IPS-15b (cell line): ENCODE data around the gene NCBP3.
A peak's percentile ranks its signal among the peaks of the same experiment; 100 is the strongest.

Experiments
- H3K27me3 ChIP-seq: one replicate; pipeline ENCODE4 v1.6.1; 2013; ENCODE audit warnings: low read length; ENCODE audit not compliant: control insufficient read depth, insufficient read depth
- H3K36me3 ChIP-seq: one replicate; pipeline ENCODE4 v1.6.1; 2013; ENCODE audit warnings: low read length; ENCODE audit not compliant: control insufficient read depth, insufficient read depth
- H3K4me1 ChIP-seq: one replicate; pipeline ENCODE4 v1.6.1; 2013; ENCODE audit warnings: mild to moderate bottlenecking, low read length; ENCODE audit not compliant: control insufficient read depth, insufficient read depth
- H3K4me3 ChIP-seq: one replicate; pipeline ENCODE4 v1.5.1; 2013; ENCODE audit warnings: low read depth, low read length
- H3K9ac ChIP-seq: one replicate; pipeline ENCODE4 v1.6.1; 2013; ENCODE audit warnings: low read depth, mild to moderate bottlenecking, low read length
- H3K9me3 ChIP-seq: one replicate; pipeline ENCODE4 v1.6.1; 2013; ENCODE audit warnings: mild to moderate bottlenecking, low read length; ENCODE audit not compliant: control insufficient read depth, insufficient read depth

The NCBP3 gene

GRCh38 chr17:3845621-3846436 is at the start of gene NCBP3:
TSS of gene NCBP3 (minus strand) at chr17:3846246. CDS start at chr17:3846223, 23 bp downstream.
- Histone ChIP-seq H3K4me1 (peaks cover 7% of the 10 kb centered on the region), H3K9ac (peak within 1 kb of the TSS; percentile 89), H3K27me3 (no peaks in the 10 kb centered on the region), H3K4me3 (peak within 1 kb of the TSS; percentile 82), H3K9me3 (no peaks in the 10 kb centered on the region), H3K36me3 (peaks cover 15% of the 10 kb centered on the region)

GRCh38 chr17:3895354-3895753 is 49.3 kb upstream of the NCBP3 start:
- no peak overlapping the region for H3K9ac ChIP-seq
- no peaks in the 10 kb centered on the region for H3K9me3 ChIP-seq
- peaks cover 2% of the 10 kb centered on the region for H3K27me3 ChIP-seq
- H3K4me1 ChIP-seq = peaks cover 17% of the 10 kb centered on the region
- no peak overlapping the region for H3K4me3 ChIP-seq
- H3K36me3 ChIP-seq = no peaks in the 10 kb centered on the region

- H3K9me3 ChIP-seq = no peaks in the 10 kb centered on the region
- H3K9ac ChIP-seq = no peak overlapping the region
- H3K27me3 ChIP-seq = peaks cover 2% of the 10 kb centered on the region
- H3K4me1 ChIP-seq = peaks cover 20% of the 10 kb centered on the region
- no peak overlapping the region for H3K4me3 ChIP-seq
- no peaks in the 10 kb centered on the region for H3K36me3 ChIP-seq
Observed at GRCh38 chr17:3894911-3895343, 48.9 kb upstream of the NCBP3 start.

- Histone ChIP-seq H3K27me3 (peaks cover 2% of the 10 kb centered on the region), H3K4me1 (peaks cover 20% of the 10 kb centered on the region), H3K9me3 (no peaks in the 10 kb centered on the region), H3K9ac (no peak overlapping the region), H3K4me3 (no peak overlapping the region), H3K36me3 (no peaks in the 10 kb centered on the region)
Observed at GRCh38 chr17:3894188-3894587, 48.1 kb upstream of the NCBP3 start.

GRCh38 chr17:3893720-3894116 is 47.7 kb upstream of the NCBP3 start:
- peaks cover 20% of the 10 kb centered on the region for H3K4me1 ChIP-seq
- H3K4me3 ChIP-seq = peak overlapping the region; percentile 53
- peak overlapping the region; percentile 24 for H3K9ac ChIP-seq
- no peaks in the 10 kb centered on the region for H3K9me3 ChIP-seq
- no peaks in the 10 kb centered on the region for H3K36me3 ChIP-seq
- peaks cover 2% of the 10 kb centered on the region for H3K27me3 ChIP-seq

GRCh38 chr17:3893003-3893719 is 47.1 kb upstream of the NCBP3 start, which contains the start of gene CAMKK1:
TSS of gene CAMKK1 (minus strand) at chr17:3893053. CDS start at chr17:3885687, 7,366 bp downstream.
- peak within 1 kb of the TSS; percentile 62 for H3K4me3 ChIP-seq
- no peaks in the 10 kb centered on the region for H3K9me3 ChIP-seq
- peaks cover 22% of the 10 kb centered on the region for H3K4me1 ChIP-seq
- H3K27me3 ChIP-seq = peaks cover 2% of the 10 kb centered on the region
- no peaks in the 10 kb centered on the region for H3K36me3 ChIP-seq
- H3K9ac ChIP-seq = peak within 1 kb of the TSS; percentile 24

- Histone ChIP-seq H3K4me3 (peak overlapping the region; percentile 62), H3K9me3 (no peaks in the 10 kb centered on the region), H3K9ac (no peak overlapping the region), H3K4me1 (peaks cover 22% of the 10 kb centered on the region), H3K27me3 (peaks cover 2% of the 10 kb centered on the region), H3K36me3 (no peaks in the 10 kb centered on the region)
Observed at GRCh38 chr17:3892095-3892998, 46.3 kb upstream of the NCBP3 start.

- no peaks in the 10 kb centered on the region for H3K9me3 ChIP-seq
- peaks cover 2% of the 10 kb centered on the region for H3K27me3 ChIP-seq
- no peak overlapping the region for H3K9ac ChIP-seq
- H3K4me3 ChIP-seq = peak overlapping the region; percentile 62
- H3K36me3 ChIP-seq = no peaks in the 10 kb centered on the region
- peaks cover 22% of the 10 kb centered on the region for H3K4me1 ChIP-seq
Observed at GRCh38 chr17:3891626-3892094, 45.6 kb upstream of the NCBP3 start.

- H3K4me3 ChIP-seq = no peak overlapping the region
- H3K36me3 ChIP-seq = peaks cover 3% of the 10 kb centered on the region
- no peaks in the 10 kb centered on the region for H3K9me3 ChIP-seq
- H3K27me3 ChIP-seq = peaks cover 2% of the 10 kb centered on the region
- no peak overlapping the region for H3K9ac ChIP-seq
- H3K4me1 ChIP-seq = peaks cover 22% of the 10 kb centered on the region
Observed at GRCh38 chr17:3890878-3891219, 44.8 kb upstream of the NCBP3 start.

- Histone ChIP-seq H3K4me3 (no peak overlapping the region), H3K9me3 (no peaks in the 10 kb centered on the region), H3K36me3 (peaks cover 4% of the 10 kb centered on the region), H3K9ac (no peak overlapping the region), H3K4me1 (peaks cover 22% of the 10 kb centered on the region), H3K27me3 (peaks cover 2% of the 10 kb centered on the region)
Observed at GRCh38 chr17:3890082-3890877, 44.2 kb upstream of the NCBP3 start.
